Activated CD4-positive, alpha-beta memory T cell treated with anti-CD3 and anti-CD28 coated beads for 36 hours (primary cell): Measurements from ENCODE around the gene MAT1A. TPM values are rescaled to one million over a fixed set of nuclear protein-coding genes. Genes with fewer than 3 reads are reported as not detected.
"Not testable (repeated sequence)": the region's sequence is repeated elsewhere in the genome, so short reads cannot be mapped to it uniquely, and the experiment has no call there.

Experiments
- CTCF ChIA-PET: fragments of 350-600 bp; sonication (Branson Sonifier 250); formaldehyde crosslinking; loops from one replicate; lab custom pipeline; 2021; ENCODE audit warnings: antibody characterized with exemption, inconsistent platforms; lab: Charles Lee
- POLR2A ChIA-PET: fragments of 350-600 bp; sonication (Branson Sonifier 250); formaldehyde crosslinking; loops from one replicate; lab custom pipeline; 2021; ENCODE audit warnings: antibody characterized with exemption; lab: Charles Lee
- DNase-seq: peaks from one replicate; pipeline ENCODE4 v3.0.0-alpha.2; 2020
- H3K27ac Mint-ChIP-seq: one replicate; pipeline ENCODE4 v1.8.0; 2021; ENCODE audit warnings: mixed read lengths
- H3K27me3 Mint-ChIP-seq: one replicate; pipeline ENCODE4 v1.8.0; 2021; ENCODE audit warnings: mixed read lengths
- H3K36me3 Mint-ChIP-seq: one replicate; pipeline ENCODE4 v1.8.0; 2021; ENCODE audit warnings: mixed read lengths
- H3K4me1 Mint-ChIP-seq: one replicate; pipeline ENCODE4 v1.8.0; 2021; ENCODE audit warnings: low read depth, mixed read lengths
- H3K4me3 Mint-ChIP-seq: one replicate; pipeline ENCODE4 v1.8.0; 2021; ENCODE audit warnings: mild to moderate bottlenecking, mixed read lengths
- H3K9me3 Mint-ChIP-seq: one replicate; pipeline ENCODE4 v1.8.0; 2021; ENCODE audit warnings: mixed read lengths
- intact Hi-C: fragments of 100-400 bp; cut with micrococcal nuclease; formaldehyde crosslinking; loops from one replicate; pipeline ENCODE4 v1.15.1; 2023
- total RNA-seq, 2 experiments: library from RNA; stranded (reverse); gene quantifications; one replicate each; pipeline ENCODE4 v1.2.3, GENCODE V29; 2021

The MAT1A gene
- total RNA-seq, 2 experiments from 2014 or later, result not detected

DNA sequence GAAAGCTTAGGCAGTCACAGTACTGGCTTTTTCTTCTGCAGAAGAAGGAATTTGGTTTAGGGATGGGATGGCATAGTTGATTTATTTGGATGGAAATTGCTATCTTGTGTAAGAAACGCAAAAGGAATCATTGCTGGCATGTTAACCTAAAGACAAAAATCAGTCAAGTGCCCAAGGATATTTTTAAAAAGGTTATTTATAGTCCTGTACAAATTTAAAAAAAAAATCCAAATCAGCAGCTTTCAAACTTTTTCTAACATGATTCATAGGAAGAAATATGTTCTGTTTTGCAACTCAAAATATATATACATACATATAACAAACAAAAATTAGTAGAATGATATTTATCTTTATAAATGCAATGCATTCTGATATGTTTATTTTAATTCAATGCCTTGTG, 55.6 kb downstream of the MAT1A start:
- H3K9me3 Mint-ChIP-seq, result not testable (repeated sequence)

DNA sequence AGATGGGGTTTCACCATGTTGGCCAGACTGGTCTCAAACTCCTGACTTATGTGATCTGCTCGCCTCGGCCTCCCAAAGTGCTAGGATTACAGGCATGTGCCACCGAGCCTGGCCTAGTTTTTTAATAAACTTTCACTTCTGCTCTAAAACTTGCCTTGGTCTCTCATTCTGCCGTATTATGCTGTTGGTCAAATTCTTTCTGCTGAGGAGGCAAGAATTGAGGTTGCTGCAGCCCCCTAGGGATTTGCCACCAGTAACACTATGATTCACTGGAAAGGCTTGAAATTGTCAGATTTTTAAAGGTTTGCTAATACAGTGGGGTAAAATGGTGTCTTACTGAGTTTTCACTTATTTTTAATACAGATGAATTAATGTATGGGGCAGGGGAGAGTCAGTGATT, 62.7 kb downstream of the MAT1A start:
- POLR2A ChIA-PET, H3K27ac Mint-ChIP-seq, H3K27me3 Mint-ChIP-seq, CTCF ChIA-PET, H3K4me3 Mint-ChIP-seq, DNase-seq, H3K4me1 Mint-ChIP-seq, H3K9me3 Mint-ChIP-seq, H3K36me3 Mint-ChIP-seq: not testable (repeated sequence)
- intact Hi-C loops, result loop anchor here (10.0 kb wide), 1 partner anchor 692 kb away; no protein-coding TSS in a partner anchor

More for the DNA sequence above, 55.6 kb downstream of the MAT1A start:
- H3K27me3 Mint-ChIP-seq, DNase-seq, H3K27ac Mint-ChIP-seq, H3K36me3 Mint-ChIP-seq, H3K4me1 Mint-ChIP-seq, intact Hi-C loops, POLR2A ChIA-PET, CTCF ChIA-PET, H3K4me3 Mint-ChIP-seq: not testable (repeated sequence)

DNA sequence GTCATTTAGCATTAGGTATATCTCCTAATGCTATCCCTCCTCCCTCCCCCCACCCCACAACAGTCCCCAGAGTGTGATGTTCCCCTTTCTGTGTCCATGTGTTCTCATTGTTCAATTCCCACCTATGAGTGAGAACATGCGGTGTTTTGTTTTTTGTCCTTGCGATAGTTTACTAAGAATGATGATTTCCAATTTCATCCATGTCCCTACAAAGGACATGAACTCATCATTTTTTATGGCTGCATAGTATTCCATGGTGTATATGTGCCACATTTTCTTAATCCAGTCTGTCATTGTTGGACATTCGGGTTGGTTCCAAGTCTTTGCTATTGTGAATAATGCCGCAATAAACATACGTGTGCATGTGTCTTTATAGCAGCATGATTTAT, 66.4 kb downstream of the MAT1A start:
- POLR2A ChIA-PET, result interaction anchor here (1.0 kb wide), 1 partner anchor 79 kb away, joined by 9 read pairs; no protein-coding TSS in a partner anchor
- not testable (repeated sequence) for H3K36me3 Mint-ChIP-seq, H3K27me3 Mint-ChIP-seq, H3K27ac Mint-ChIP-seq, DNase-seq, H3K9me3 Mint-ChIP-seq, H3K4me3 Mint-ChIP-seq
- intact Hi-C loops, result loop anchor here (2.0 to 10.0 kb wide), 3 partner anchors 20 to 688 kb away; no protein-coding TSS in a partner anchor
- CTCF ChIA-PET, result interaction anchor here (1.0 to 6.2 kb wide), 21 partner anchors 13 to 686 kb away, joined by 3 to 184 read pairs (median 5); no protein-coding TSS in a partner anchor
- H3K4me1 Mint-ChIP-seq, result peaks cover 10% of the 10 kb centered on the region

Other genes starting within 250 kb of the MAT1A start
- gene TMEM254, start 211.0 kb downstream of the MAT1A start, total RNA-seq, result 10 to 100 TPM; 11.6 to 12.3 TPM
- not detected for gene PLAC9, start 156.9 kb downstream of the MAT1A start, total RNA-seq
- 100 to 1,000 TPM; 237 to 242 TPM for gene ANXA11, start 84.1 kb downstream of the MAT1A start, total RNA-seq
- not detected for gene DYDC1, start 67.1 kb upstream of the MAT1A start, total RNA-seq
- not detected for gene DYDC2, start 67.1 kb upstream of the MAT1A start, total RNA-seq
- 10 to 100 TPM in 1 of 2 experiments, 1 to 10 TPM in 1; 9.5 to 10.1 TPM for gene PRXL2A, start 118.9 kb upstream of the MAT1A start, total RNA-seq
- gene TSPAN14, start 164.7 kb upstream of the MAT1A start, total RNA-seq, result 10 to 100 TPM; 48.9 to 51.8 TPM
- gene SH2D4B, start 248.2 kb upstream of the MAT1A start, total RNA-seq, result under 1 TPM in 1 of 2 experiments, not detected in 1; 0.12 TPM